ENCODE data around the gene MPST. TPM values are rescaled to one million over a fixed set of nuclear protein-coding genes. Genes with fewer than 3 reads are reported as not detected.
A peak's percentile ranks its signal among the peaks of the same experiment; 100 is the strongest.

MPST gene
- total and polyA plus RNA-seq, 3 donors from 2014 or later = 64.1 to 114 (median 99.6) TPM

- H3K36me3 ChIP-seq (ENCODE audit: low read depth, missing control alignments) = no peaks in the 10 kb centered on the region
- no peak for DNase-seq
- H3K27me3 ChIP-seq = no peaks in the 10 kb centered on the region
- TF ChIP-seq POLR2A (IDR thresholded peaks at IDR 0.05) = no peak
- no peak for TF ChIP-seq CTCF (IDR thresholded peaks at IDR 0.05)
- H3K27ac ChIP-seq = no peak overlapping the region
- H3K9me3 ChIP-seq = no peaks in the 10 kb centered on the region
- H3K4me3 ChIP-seq = peak overlapping the region in 1 of 2 donors; percentile 24
- intact Hi-C loops (cut with DNase I; ENCODE audit: low total_unique reads) = no loop called here
- peaks cover 11% of the 10 kb centered on the region for H3K4me1 ChIP-seq
- WGBS, 2 donors = 79 to 84% methylated on average over 28 to 34 of the region's 34 CpGs
Observed at GRCh38 chr22:37023743-37024338, 4.3 kb downstream of the MPST start.

GRCh38 chr22:37024339-37025157 is 5.0 kb downstream of the MPST start:
- no peak overlapping the region for H3K27ac ChIP-seq
- peaks cover 11% of the 10 kb centered on the region for H3K4me1 ChIP-seq
- WGBS, 2 donors = 71 to 80% methylated on average over 59 to 71 of the region's 71 CpGs
- H3K4me3 ChIP-seq = peak overlapping the region in 1 of 2 donors; percentile 24
- H3K9me3 ChIP-seq = no peaks in the 10 kb centered on the region
- TF ChIP-seq CTCF (IDR thresholded peaks at IDR 0.05) (no peak), POLR2A (IDR thresholded peaks at IDR 0.05) (no peak)
- no peaks in the 10 kb centered on the region for H3K36me3 ChIP-seq (ENCODE audit: low read depth, missing control alignments)
- no peak for DNase-seq
- intact Hi-C loops (cut with DNase I; ENCODE audit: low total_unique reads) = no loop called here
- no peaks in the 10 kb centered on the region for H3K27me3 ChIP-seq

GRCh38 chr22:37025500-37026070 is 6.0 kb downstream of the MPST start:
- Histone ChIP-seq H3K9me3 (no peaks in the 10 kb centered on the region), H3K36me3 (ENCODE audit: low read depth, missing control alignments) (no peaks in the 10 kb centered on the region), H3K4me1 (peaks cover 7% of the 10 kb centered on the region), H3K4me3 (no peak overlapping the region), H3K27me3 (no peaks in the 10 kb centered on the region), H3K27ac (no peak overlapping the region)
- intact Hi-C loops (cut with DNase I; ENCODE audit: low total_unique reads) = no loop called here
- WGBS, 2 donors = 61 to 67% methylated on average over 9 to 10 of the region's 10 CpGs
- TF ChIP-seq CTCF (IDR thresholded peaks at IDR 0.05) (no peak), POLR2A (IDR thresholded peaks at IDR 0.05) (no peak)
- no peak for DNase-seq

GRCh38 chr22:37026325-37026724 is 6.8 kb downstream of the MPST start:
- 83 to 95% methylated on average over 5 of the region's 5 CpGs for WGBS, 2 donors

More at GRCh38 chr22:37026325-37026724, 6.8 kb downstream of the MPST start:
- intact Hi-C loops (cut with DNase I; ENCODE audit: low total_unique reads) = no loop called here
- Histone ChIP-seq H3K4me3 (no peak overlapping the region), H3K27ac (no peak overlapping the region), H3K4me1 (peaks cover 6% of the 10 kb centered on the region), H3K9me3 (no peaks in the 10 kb centered on the region), H3K36me3 (ENCODE audit: low read depth, missing control alignments) (no peaks in the 10 kb centered on the region), H3K27me3 (no peaks in the 10 kb centered on the region)
- TF ChIP-seq POLR2A (IDR thresholded peaks at IDR 0.05) (no peak), CTCF (IDR thresholded peaks at IDR 0.05) (no peak)
- DNase-seq = no peak
